ENCODE data around the gene TEX12.

Gene TEX12

DNA sequence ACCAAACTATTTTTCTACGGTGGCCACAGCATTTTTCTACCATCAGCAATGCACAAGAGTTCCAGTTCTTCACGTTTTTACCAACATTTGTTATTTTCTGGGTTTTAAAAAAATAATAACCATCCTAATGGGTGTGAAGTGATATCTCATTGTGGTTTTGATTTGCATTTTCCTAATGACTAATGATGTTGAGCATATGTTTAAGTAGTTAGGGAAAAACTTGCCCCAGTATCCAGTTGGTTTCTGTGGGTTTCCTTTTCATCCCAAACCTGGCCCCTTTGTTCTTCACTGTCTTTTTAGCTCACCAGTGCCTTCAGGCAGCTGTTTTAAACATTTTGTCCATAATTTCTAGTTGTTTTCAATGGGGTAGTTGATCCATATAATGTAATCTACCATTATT lies 44.4 kb downstream of the TEX12 start:
- no peak for DNase-seq (ENCODE audit: low read depth)

DNA sequence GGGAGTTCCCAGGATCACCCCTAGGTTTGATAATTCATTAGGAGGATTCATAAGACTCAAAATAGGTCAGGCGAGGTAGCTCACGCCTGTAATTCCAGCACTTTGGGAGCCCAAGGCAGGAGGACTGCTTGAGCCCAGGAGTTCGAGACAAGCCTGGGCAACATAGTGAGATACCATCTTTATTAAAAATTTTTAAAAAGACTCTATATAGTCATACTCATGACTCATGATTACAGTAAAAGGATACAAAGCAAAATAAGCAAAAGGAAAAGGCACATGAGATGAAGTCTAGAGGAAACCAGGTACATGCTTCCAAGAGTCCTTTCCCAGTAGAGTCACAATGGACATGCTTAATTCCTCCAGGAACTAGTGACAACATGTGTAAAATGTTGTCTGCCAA lies 45.1 kb downstream of the TEX12 start:
- DNase-seq (ENCODE audit: low read depth), result no peak

DNA sequence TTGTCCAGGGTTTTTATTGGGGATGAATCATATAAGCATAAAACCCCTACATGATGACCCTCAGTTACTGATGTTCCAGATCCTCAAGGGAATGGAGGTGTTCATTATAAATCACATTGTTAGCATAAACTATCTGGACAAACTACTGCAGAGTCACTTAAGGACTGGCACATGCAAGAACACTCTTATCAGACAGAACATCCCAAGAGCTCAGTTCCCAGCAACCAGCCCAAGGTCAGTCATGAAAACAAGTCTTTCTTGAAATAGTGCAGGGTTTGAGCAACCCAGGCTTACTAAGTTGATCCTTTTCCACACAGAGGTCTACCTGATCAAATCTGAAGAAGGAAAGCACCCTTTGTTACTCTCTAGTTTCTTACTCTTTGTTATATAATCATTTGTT lies 45.5 kb downstream of the TEX12 start:
- DNase-seq (ENCODE audit: low read depth), result peak; percentile 98

DNA sequence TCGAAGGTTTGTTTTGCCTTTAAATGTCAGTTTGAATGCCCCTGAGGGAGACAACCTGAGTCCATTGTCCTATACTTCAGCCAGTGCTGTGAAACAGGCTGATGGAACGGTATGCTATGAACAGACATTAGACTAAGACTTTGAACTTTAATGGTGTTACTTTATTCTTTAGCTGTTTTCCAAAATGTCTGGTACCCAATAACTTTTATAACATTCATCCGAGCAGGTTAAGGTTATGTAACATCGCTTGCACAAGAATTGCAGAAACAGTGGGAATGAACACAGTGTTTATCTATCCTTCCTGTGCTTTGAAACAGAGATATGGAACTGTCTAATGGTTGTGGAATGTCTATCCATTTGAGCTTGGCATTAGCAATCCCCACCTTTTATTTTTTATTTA lies 46.6 kb downstream of the TEX12 start:
- peak; percentile 93 for DNase-seq (ENCODE audit: low read depth)

DNA sequence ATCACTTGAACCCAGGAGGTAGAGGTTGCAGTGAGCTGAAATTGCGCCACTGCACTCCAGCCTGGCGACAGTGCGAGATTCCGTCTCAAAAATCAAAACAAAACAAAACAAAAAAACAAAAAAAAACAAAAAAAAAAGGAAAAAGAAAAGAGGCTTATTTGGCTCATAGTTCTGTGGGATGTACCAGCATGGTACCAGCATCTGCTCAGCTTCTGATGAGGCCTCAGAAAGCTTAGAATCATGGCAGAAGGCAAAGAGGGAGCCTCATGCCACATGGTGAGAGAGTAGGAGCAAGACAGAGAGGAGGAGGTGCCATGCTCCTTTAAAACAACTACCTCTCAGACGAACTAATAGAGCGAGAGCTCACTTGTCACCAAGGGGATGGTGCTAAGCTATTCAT lies 48.4 kb downstream of the TEX12 start:
- no peak for DNase-seq (ENCODE audit: low read depth)

DNA sequence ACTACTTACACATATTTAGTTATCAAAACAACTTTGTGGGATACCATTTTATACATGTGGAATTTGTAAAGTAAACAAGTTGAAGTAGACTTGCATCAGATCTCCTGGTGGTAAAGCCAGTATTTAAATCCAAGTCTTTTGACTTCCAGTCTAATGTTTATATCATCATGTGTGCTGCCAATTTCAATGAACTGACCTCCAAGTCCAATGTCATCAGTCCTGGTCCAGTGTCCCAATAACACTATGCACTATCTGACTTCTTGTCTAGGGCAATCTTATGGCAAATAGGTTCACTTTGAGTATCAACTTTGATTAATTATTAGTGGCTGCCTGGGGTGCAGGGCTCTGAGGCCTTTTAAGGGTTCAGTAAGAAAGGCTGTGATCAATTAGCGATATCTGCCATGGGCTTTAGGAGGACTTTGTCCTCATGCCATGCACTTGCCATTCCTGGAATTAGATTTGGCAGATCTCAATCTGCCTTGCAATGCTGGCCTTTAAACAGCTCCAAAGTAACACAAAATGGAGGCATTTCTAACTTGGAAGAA lies 49.5 kb downstream of the TEX12 start:
- peak; percentile 86 for DNase-seq (ENCODE audit: low read depth)

DNA sequence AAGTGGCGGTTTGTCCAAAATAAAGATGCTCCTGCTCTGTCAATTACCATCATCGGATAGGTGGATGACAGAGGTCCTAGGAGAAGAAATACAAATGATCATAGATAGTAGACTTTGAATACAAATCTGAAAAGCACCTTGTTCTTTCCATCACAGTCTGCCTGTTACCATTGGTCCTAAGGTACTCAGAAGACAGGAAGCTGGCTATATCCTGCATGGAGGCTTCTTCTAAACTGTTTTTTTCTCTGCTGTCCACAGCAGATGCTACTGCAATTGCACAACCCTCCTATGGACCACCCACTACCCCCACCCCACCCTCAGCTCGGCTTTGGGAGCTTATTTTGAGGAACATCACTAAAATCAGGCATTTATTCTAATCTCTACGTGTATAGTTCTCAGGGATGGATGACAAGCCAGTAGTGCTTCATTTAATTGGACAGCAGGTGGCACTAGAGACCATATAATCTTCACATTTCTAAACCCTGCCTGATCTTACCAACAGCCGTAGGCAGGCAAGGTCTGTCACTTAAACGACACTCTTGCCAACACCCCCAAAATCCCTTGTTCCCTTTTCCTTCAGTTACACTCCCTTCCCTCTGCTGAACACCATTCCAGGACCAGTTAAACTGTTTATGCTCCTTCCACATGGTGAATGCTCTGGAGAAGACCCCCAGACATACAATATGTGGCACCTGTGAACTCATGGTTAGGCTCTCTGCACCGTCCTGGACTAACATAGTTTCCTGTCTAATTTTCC lies 52.5 kb downstream of the TEX12 start:
- peak; percentile 73 for DNase-seq (ENCODE audit: low read depth)

DNA sequence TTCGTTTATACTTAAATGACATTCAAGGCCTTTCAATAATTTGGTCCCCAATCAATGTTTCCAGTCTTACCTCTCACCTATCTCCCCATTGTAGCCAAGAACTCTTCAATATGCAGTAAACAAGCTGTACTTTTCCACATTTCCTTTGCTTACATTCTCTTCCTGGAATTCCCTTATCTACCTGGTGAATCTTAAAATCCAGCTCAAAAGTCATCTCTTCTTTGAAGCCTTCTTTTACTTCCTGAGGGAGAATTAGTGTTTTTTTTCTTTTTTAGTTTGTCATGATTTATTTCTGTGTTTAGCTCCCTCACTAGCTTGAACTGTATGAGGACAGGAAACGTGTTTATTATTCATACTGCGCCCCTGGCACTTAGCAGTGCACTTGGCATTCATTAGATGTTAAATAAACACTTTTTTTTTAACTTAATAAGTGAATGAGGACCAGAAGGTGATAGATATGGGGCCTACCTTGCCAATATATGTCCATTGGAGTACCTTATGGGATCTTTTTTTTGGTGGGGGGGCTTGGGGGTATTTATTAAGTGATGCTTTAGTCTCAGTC lies 54.2 kb downstream of the TEX12 start:
- no peak for DNase-seq (ENCODE audit: low read depth)

All from amniotic epithelial cell (primary cell).